Peyer's patch (tissue), 4 donors: ENCODE results near the gene PRG3. TPM values are rescaled to one million over a fixed set of nuclear protein-coding genes. Genes with fewer than 3 reads are reported as not detected.

Experiments
- DNase-seq, 3 donors: peaks; one replicate each; pipeline ENCODE4 v3.0.0-alpha.2; 2017 to 2019
- H3K27ac ChIP-seq, 4 donors: fragments of 200-600 bp; sonication (generic); one replicate each; pipeline ENCODE4 v1.5.1; 2016 to 2019
- H3K27me3 ChIP-seq, 2 donors: fragments of 200-600 bp; sonication (generic); one replicate each; pipeline ENCODE4 v1.5.1; 2019
- H3K36me3 ChIP-seq, 3 donors: fragments of 200-600 bp; sonication (generic); one replicate each; pipeline ENCODE4 v1.5.1; 2016 to 2019
- H3K4me1 ChIP-seq, 4 donors: fragments of 200-600 bp; sonication (generic); one replicate each; pipeline ENCODE4 v1.5.1; 2016 to 2019
- H3K4me3 ChIP-seq, 4 donors: fragments of 200-600 bp; sonication (generic); 1 replicate in 3 of 4; 2 replicates in 1 of 4; pipeline ENCODE4 v1.5.1; 2016 to 2019; ENCODE audit warnings: mild to moderate bottlenecking in 1 of 4
- H3K9me3 ChIP-seq, 4 donors: fragments of 200-600 bp; sonication (generic); one replicate each; pipeline ENCODE4 v1.5.1; 2016 to 2019; ENCODE audit warnings: mild to moderate bottlenecking in 1 of 4
- POLR2A ChIP-seq, 2 donors: fragments of 450-650 bp; IDR thresholded peaks; one replicate each; pipeline ENCODE4 v1.5.1; 2017; ENCODE audit warnings: antibody characterized with exemption in 2 of 2, mild to moderate bottlenecking in 2 of 2, moderate library complexity in 2 of 2
- total RNA-seq, 4 donors: library from RNA; depleted of rRNA; stranded (reverse); fragments of >200 nt; gene quantifications; one replicate each; pipeline ENCODE4 v1.1.0, GENCODE V29; 2016
- TF ChIP-seq, protein P1 (sequence below), 6 experiments: fragments of 450-650 bp in 4 of 6; fragments of 200-600 bp in 2 of 6; sonication (generic) in 1 of 6; IDR thresholded peaks; one replicate each; pipeline ENCODE4 v1.5.1; 2017 to 2019; ENCODE audit warnings: antibody characterized with exemption in 6 of 6, mild to moderate bottlenecking in 3 of 6, moderate library complexity in 1 of 6

Gene PRG3
- total RNA-seq, 4 donors from 2014 or later, result not detected

DNA sequence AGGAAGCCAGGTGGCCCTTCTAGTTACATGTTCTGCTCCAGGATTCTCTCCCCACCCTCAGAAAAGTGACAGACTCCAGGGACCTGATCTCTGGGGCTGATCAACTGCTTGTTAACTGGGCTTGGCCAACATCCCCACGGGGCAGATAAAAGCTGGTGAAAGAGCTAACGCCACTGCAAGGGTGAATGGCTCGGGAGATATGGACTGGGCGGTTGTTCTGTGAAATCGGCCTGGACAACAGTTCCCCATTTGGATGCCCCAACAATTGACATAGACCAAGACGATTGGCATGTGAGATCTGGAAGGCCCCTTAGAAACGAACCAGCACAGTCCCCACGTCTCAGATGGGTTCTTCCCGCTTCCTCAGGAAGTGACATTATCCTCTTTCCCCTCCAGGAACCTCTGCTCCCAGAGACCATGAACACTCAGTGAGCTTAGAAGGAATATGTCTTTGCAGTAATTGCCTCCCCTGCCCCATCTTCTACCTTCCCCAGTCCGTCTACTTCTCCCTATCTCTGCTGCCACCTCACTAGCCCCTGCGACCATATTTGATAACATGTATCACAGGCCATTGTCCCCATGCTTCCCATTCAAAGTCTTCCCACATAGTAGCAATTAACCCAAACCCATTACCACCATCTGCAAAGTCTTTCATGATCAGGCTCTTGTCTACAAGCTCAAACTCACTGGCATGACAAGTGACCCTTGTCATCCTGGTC is 15.1 kb upstream of the PRG3 start:
- no peak for TF ChIP-seq POLR2A (IDR thresholded peaks at IDR 0.05)
- TF ChIP-seq, protein P1, sequence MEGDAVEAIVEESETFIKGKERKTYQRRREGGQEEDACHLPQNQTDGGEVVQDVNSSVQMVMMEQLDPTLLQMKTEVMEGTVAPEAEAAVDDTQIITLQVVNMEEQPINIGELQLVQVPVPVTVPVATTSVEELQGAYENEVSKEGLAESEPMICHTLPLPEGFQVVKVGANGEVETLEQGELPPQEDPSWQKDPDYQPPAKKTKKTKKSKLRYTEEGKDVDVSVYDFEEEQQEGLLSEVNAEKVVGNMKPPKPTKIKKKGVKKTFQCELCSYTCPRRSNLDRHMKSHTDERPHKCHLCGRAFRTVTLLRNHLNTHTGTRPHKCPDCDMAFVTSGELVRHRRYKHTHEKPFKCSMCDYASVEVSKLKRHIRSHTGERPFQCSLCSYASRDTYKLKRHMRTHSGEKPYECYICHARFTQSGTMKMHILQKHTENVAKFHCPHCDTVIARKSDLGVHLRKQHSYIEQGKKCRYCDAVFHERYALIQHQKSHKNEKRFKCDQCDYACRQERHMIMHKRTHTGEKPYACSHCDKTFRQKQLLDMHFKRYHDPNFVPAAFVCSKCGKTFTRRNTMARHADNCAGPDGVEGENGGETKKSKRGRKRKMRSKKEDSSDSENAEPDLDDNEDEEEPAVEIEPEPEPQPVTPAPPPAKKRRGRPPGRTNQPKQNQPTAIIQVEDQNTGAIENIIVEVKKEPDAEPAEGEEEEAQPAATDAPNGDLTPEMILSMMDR (IDR thresholded peaks at IDR 0.05), result no peak
- no peak for DNase-seq
- Histone ChIP-seq H3K36me3 (no peaks in the 10 kb centered on the region), H3K4me3 (no peak overlapping the region), H3K27me3 (no peaks in the 10 kb centered on the region), H3K4me1 (no peaks in the 10 kb centered on the region), H3K27ac (no peak overlapping the region), H3K9me3 (no peaks in the 10 kb centered on the region)

DNA sequence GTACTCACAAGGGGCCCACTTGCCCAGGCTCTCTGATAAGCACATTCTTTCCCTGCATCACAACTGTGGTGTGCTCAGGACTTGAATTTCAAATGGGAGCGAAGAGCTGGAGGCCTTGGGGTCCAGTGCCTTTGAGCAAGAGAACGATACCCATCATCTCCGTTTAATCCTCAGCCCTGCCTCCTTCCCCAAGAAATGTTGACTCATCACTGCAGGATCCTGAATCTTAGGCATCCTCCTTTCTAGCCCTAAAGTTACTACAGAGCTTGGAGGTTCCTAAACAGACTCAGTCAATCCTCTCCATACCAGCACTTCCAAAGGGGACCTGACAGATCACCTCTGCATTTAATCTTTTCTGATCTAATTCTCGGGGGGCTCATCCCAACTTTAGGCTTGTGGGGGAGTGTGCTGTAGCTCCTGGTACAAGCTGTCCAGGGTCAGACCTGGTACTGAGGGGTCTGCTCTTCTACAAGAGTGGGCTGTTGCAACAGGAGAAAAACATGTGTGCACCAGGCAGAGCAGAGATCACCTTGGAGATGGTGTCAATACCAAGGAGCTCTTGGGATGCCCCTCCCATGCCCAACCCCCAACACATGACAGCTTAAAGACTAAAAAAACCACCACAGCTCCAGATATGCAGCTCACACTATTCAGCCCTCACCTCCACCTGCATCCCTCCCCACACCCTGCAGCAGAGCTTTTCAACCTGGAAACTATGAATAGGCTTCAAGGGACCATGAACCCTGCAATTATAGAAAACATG is 13.4 kb upstream of the PRG3 start:
- no peak overlapping the region for H3K4me3 ChIP-seq
- H3K4me1 ChIP-seq, result no peaks in the 10 kb centered on the region
- no peaks in the 10 kb centered on the region for H3K36me3 ChIP-seq
- H3K9me3 ChIP-seq, result no peaks in the 10 kb centered on the region
- H3K27me3 ChIP-seq, result no peaks in the 10 kb centered on the region
- DNase-seq, result no peak
- no peak overlapping the region for H3K27ac ChIP-seq
- TF ChIP-seq POLR2A (IDR thresholded peaks at IDR 0.05), result no peak
- TF ChIP-seq, protein P1 (IDR thresholded peaks at IDR 0.05), result no peak

DNA sequence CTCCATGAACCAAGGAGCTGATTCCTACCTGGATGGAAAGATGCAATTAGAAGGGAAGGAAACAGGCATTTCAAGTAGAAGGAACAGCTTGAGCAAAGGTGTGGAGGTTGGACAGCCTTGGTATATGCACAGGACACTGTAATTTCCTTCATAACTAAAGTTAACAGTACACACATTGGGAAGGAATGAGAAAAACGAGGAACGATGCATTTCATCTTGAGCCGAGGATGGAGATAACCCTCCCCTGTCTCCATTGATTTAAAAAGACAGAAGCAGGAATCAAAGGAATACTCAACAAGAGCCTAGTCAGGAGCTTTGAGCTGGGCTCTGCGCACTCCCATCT is 11.8 kb upstream of the PRG3 start:
- Histone ChIP-seq H3K9me3 (no peaks in the 10 kb centered on the region), H3K36me3 (no peaks in the 10 kb centered on the region), H3K27me3 (no peaks in the 10 kb centered on the region), H3K4me1 (no peaks in the 10 kb centered on the region), H3K4me3 (no peak overlapping the region), H3K27ac (no peak overlapping the region)
- no peak for DNase-seq
- TF ChIP-seq POLR2A (IDR thresholded peaks at IDR 0.05), result no peak
- TF ChIP-seq, protein P1 (IDR thresholded peaks at IDR 0.05), result no peak

DNA sequence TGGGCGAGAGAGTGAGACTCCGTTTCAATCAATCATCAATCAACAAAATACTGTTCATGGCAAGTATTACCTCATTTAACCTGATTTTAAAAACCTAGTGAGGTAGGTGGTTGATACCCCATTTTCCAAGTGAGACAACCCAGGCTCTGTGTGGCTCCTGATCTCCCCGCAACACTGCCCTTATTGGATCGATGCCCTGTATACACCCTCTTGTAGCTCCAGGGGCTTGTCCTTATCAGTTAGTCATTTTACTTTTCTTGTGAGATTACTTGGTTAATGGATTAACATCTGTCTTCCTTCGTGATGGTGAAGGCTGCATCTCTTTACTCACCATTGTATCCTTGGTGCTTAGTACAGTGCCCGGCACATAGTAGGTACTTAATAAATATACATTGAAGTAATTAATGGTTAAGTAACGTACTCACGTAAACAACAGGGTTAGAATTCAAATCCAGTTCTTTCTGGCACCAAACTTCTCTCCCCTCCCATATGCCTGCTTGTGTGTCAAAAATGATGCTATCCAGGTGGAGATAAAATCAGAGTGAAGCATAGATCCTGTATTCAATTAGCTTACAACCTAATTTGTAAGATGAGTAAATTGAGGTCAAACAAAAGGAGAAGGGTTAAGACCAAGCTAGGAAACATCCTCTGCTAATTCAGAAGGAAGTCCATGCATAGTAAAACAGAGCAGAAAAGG is 11.3 kb upstream of the PRG3 start:
- no peak overlapping the region for H3K4me3 ChIP-seq
- H3K4me1 ChIP-seq, result no peaks in the 10 kb centered on the region
- TF ChIP-seq, protein P1 (IDR thresholded peaks at IDR 0.05), result no peak
- no peak for TF ChIP-seq POLR2A (IDR thresholded peaks at IDR 0.05)
- no peak for DNase-seq
- no peak overlapping the region for H3K27ac ChIP-seq
- H3K9me3 ChIP-seq, result no peaks in the 10 kb centered on the region
- H3K27me3 ChIP-seq, result no peaks in the 10 kb centered on the region
- H3K36me3 ChIP-seq, result no peaks in the 10 kb centered on the region

DNA sequence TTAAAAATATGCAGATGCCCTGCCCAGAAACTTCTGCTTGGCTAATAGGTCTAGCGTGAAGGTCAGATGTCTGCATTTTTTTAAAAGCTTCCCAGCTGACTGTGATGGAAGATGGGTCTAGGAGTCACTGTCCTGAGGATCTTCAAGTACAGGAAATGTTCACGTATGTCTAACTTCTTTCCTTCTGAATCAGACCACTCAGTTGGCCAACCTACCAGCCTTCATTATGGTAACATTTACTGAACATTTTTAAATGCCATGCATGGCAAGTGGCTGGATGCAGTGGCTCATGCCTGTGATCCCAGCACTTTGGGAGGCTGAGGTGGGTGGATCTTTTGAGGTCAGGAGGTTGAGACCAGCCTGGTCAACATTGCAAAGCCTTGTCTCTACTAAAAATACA is 10.6 kb upstream of the PRG3 start:
- Histone ChIP-seq H3K9me3 (no peaks in the 10 kb centered on the region), H3K4me1 (no peaks in the 10 kb centered on the region), H3K27ac (no peak overlapping the region), H3K4me3 (no peak overlapping the region), H3K36me3 (no peaks in the 10 kb centered on the region), H3K27me3 (no peaks in the 10 kb centered on the region)
- DNase-seq, result no peak
- no peak for TF ChIP-seq POLR2A (IDR thresholded peaks at IDR 0.05)
- TF ChIP-seq, protein P1 (IDR thresholded peaks at IDR 0.05), result no peak
